Measurements from ENCODE around the gene CDCA4.
"Not testable (repeated sequence)": the region's sequence is repeated elsewhere in the genome, so short reads cannot be mapped to it uniquely, and the experiment has no call there.

The CDCA4 gene

GRCh38 chr14:105033412-105033900 lies 12.6 kb upstream of the CDCA4 start:
- not testable (repeated sequence) for DNase-seq (ENCODE audit: low read depth)

- not testable (repeated sequence) for DNase-seq (ENCODE audit: low read depth)
Measured at GRCh38 chr14:105032451-105032901, 11.6 kb upstream of the CDCA4 start.

- no peak for DNase-seq (ENCODE audit: low read depth)
Measured at GRCh38 chr14:105030836-105031396, 10.0 kb upstream of the CDCA4 start.

- no peak for DNase-seq (ENCODE audit: low read depth)
Measured at GRCh38 chr14:105030194-105030593, 9.3 kb upstream of the CDCA4 start.

- no peak for DNase-seq (ENCODE audit: low read depth)
Measured at GRCh38 chr14:105029402-105029801, 8.5 kb upstream of the CDCA4 start.

GRCh38 chr14:105028251-105028927 lies 7.5 kb upstream of the CDCA4 start:
- no peak for DNase-seq (ENCODE audit: low read depth)

- not testable (repeated sequence) for DNase-seq (ENCODE audit: low read depth)
Measured at GRCh38 chr14:105027718-105028117, 6.8 kb upstream of the CDCA4 start.

- DNase-seq (ENCODE audit: low read depth), result no peak
Measured at GRCh38 chr14:105026802-105027563, 6.1 kb upstream of the CDCA4 start.

GRCh38 chr14:105026033-105026785 lies 5.3 kb upstream of the CDCA4 start:
- no peak for DNase-seq (ENCODE audit: low read depth)

- no peak for DNase-seq (ENCODE audit: low read depth)
Measured at GRCh38 chr14:105025429-105025828, 4.5 kb upstream of the CDCA4 start.

GRCh38 chr14:105023791-105024480 lies 3.1 kb upstream of the CDCA4 start:
- DNase-seq (ENCODE audit: low read depth), result no peak

- no peak for DNase-seq (ENCODE audit: low read depth)
Measured at GRCh38 chr14:105023144-105023543, 2.3 kb upstream of the CDCA4 start.

GRCh38 chr14:105022276-105022670 lies 1.4 kb upstream of the CDCA4 start:
- no peak for DNase-seq (ENCODE audit: low read depth)

- no peak for DNase-seq (ENCODE audit: low read depth)
Measured at GRCh38 chr14:105021656-105022275, 883 bp upstream of the CDCA4 start.

- no peak for DNase-seq (ENCODE audit: low read depth)
Measured at GRCh38 chr14:105019861-105020814, 745 bp downstream of the CDCA4 start.

GRCh38 chr14:105018414-105018813 lies 2.5 kb downstream of the CDCA4 start:
- DNase-seq (ENCODE audit: low read depth), result no peak

- DNase-seq (ENCODE audit: low read depth), result no peak
Measured at GRCh38 chr14:105015905-105016304, 5.0 kb downstream of the CDCA4 start.

- DNase-seq (ENCODE audit: low read depth), result no peak
Measured at GRCh38 chr14:105015242-105015641, 5.6 kb downstream of the CDCA4 start.

GRCh38 chr14:105014631-105015030 lies 6.3 kb downstream of the CDCA4 start:
- DNase-seq (ENCODE audit: low read depth), result no peak

GRCh38 chr14:105014032-105014431 lies 6.9 kb downstream of the CDCA4 start:
- no peak for DNase-seq (ENCODE audit: low read depth)

Data from GM04504 (cell line).